Measurements from ENCODE around the gene STK17A. TPM values are rescaled to one million over a fixed set of nuclear protein-coding genes. Genes with fewer than 3 reads are reported as not detected.

Gene STK17A
- total and polyA plus RNA-seq, 4 experiments from 2014 or later = 118 to 168 (median 129) TPM

- peak in 4 of 5 donors; percentile 23 to 54 (median 28) for DNase-seq
- Histone ChIP-seq H3K9me3 (ENCODE audit: control insufficient read depth in 1 of 2, low read length in 2 of 2) (no peaks in the 10 kb centered on the region), H3K4me1 (ENCODE audit: insufficient read depth, low read length) (peaks cover 96% of the 10 kb centered on the region), H3K27ac (ENCODE audit: low read depth, low read length) (peak overlapping the region; percentile 5), H3K27me3 (ENCODE audit: insufficient read depth, low read length) (no peaks in the 10 kb centered on the region), H3K4me3 (ENCODE audit: low read length in 2 of 2) (no peak overlapping the region), H3K36me3 (ENCODE audit: insufficient read depth, low read length) (peaks cover 51% of the 10 kb centered on the region)
- CTCF ChIA-PET (ENCODE audit: partially characterized antibody) = interaction anchor here (1.0 to 3.5 kb wide), 3 partner anchors 12 to 55 kb away, joined by 5 to 41 read pairs (median 15); partner anchors contain the start of gene STK17A
- H3K4me1 Mint-ChIP-seq = peaks cover 48 to 95% (median 73%) of the 10 kb centered on the region in 4 donors
- peaks cover 62 to 78% of the 10 kb centered on the region in 2 donors for H3K36me3 Mint-ChIP-seq
- intact Hi-C loops (cut with micrococcal nuclease) = loop anchor here (1.0 kb wide), 1 partner anchor 11 kb away; no protein-coding TSS in a partner anchor
- peak overlapping the region; percentile 70 to 96 (median 79) for H3K27ac Mint-ChIP-seq
- H3K4me3 Mint-ChIP-seq = peak overlapping the region in 7 of 8 donors; percentile 2 to 80 (median 62)
- H3K9me3 Mint-ChIP-seq = no peaks in the 10 kb centered on the region
- H3K27me3 Mint-ChIP-seq = no peaks in the 10 kb centered on the region
- POLR2A ChIA-PET (ENCODE audit: partially characterized antibody) = interaction anchor here (0.7 to 16.6 kb wide), 6 partner anchors 12 to 63 kb away, joined by 3 to 393 read pairs (median 7); partner anchors contain the start of gene STK17A
These were observed 54.4 kb downstream of the STK17A start for GRCh38 chr7:43637114-43637806.

GRCh38 chr7:43639858-43640491 is 57.1 kb downstream of the STK17A start:
- H3K27me3 Mint-ChIP-seq = no peaks in the 10 kb centered on the region
- POLR2A ChIA-PET (ENCODE audit: partially characterized antibody) = interaction anchor here (1.2 to 16.6 kb wide), 8 partner anchors 8 to 58 kb away, joined by 4 to 393 read pairs (median 7); partner anchors contain the start of gene STK17A
- H3K4me3 Mint-ChIP-seq = peak overlapping the region in 3 of 8 donors; percentile 10 to 31 (median 21)
- no peaks in the 10 kb centered on the region for H3K9me3 Mint-ChIP-seq
- Histone ChIP-seq H3K27me3 (ENCODE audit: insufficient read depth, low read length) (no peaks in the 10 kb centered on the region), H3K9me3 (ENCODE audit: control insufficient read depth in 1 of 2, low read length in 2 of 2) (no peaks in the 10 kb centered on the region), H3K36me3 (ENCODE audit: insufficient read depth, low read length) (peaks cover 38% of the 10 kb centered on the region), H3K4me3 (ENCODE audit: low read length in 2 of 2) (no peak overlapping the region), H3K27ac (ENCODE audit: low read depth, low read length) (no peak overlapping the region), H3K4me1 (ENCODE audit: insufficient read depth, low read length) (peaks cover 99% of the 10 kb centered on the region)
- peaks cover 50 to 94% (median 75%) of the 10 kb centered on the region in 4 donors for H3K4me1 Mint-ChIP-seq
- DNase-seq = no peak
- H3K36me3 Mint-ChIP-seq = peaks cover 67 to 79% of the 10 kb centered on the region in 2 donors
- peak overlapping the region; percentile 59 to 88 (median 85) for H3K27ac Mint-ChIP-seq
- CTCF ChIA-PET (ENCODE audit: partially characterized antibody) = interaction anchor here (1.1 to 3.5 kb wide), 6 partner anchors 10 to 60 kb away, joined by 3 to 41 read pairs (median 10); partner anchors contain the start of gene STK17A
- intact Hi-C loops (cut with micrococcal nuclease) = no loop called here

DNA sequence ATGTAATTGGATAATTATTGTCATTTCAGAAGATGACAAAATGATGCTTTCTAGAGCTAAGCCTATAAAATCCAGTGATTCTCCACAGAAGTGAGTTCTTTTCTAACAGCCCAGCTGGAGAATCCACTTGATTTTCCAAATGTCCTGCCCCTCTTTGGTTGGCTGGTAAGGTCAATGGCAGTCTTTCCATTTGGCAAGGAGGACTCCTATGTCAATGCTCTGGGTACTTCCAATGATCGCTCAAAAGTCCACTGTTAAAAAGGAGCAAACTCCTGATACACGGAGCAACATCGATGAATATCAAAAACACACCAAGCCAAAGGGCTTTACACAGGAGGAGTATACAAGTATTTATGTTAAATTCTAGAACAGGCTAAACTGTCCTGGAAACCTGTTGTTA is 57.8 kb downstream of the STK17A start:
- no peak overlapping the region for H3K27ac ChIP-seq (ENCODE audit: low read depth, low read length)
- no peaks in the 10 kb centered on the region for H3K27me3 ChIP-seq (ENCODE audit: insufficient read depth, low read length)
- peak overlapping the region in 5 of 7 donors; percentile 34 to 88 (median 81) for H3K27ac Mint-ChIP-seq
- CTCF ChIA-PET (ENCODE audit: partially characterized antibody) = interaction anchor here (1.2 to 3.5 kb wide), 5 partner anchors 9 to 60 kb away, joined by 3 to 41 read pairs (median 15); partner anchors contain the start of gene STK17A
- peak overlapping the region in 1 of 8 donors; percentile 27 for H3K4me3 Mint-ChIP-seq
- H3K36me3 ChIP-seq (ENCODE audit: insufficient read depth, low read length) = peaks cover 38% of the 10 kb centered on the region
- H3K4me1 Mint-ChIP-seq = peaks cover 54 to 96% (median 78%) of the 10 kb centered on the region in 4 donors
- H3K27me3 Mint-ChIP-seq = no peaks in the 10 kb centered on the region
- peaks cover 67 to 77% of the 10 kb centered on the region in 2 donors for H3K36me3 Mint-ChIP-seq
- intact Hi-C loops (cut with micrococcal nuclease) = no loop called here
- peaks cover 99% of the 10 kb centered on the region for H3K4me1 ChIP-seq (ENCODE audit: insufficient read depth, low read length)
- no peaks in the 10 kb centered on the region for H3K9me3 Mint-ChIP-seq
- no peaks in the 10 kb centered on the region for H3K9me3 ChIP-seq (ENCODE audit: control insufficient read depth in 1 of 2, low read length in 2 of 2)
- no peak overlapping the region for H3K4me3 ChIP-seq (ENCODE audit: low read length in 2 of 2)
- no peak for DNase-seq
- POLR2A ChIA-PET (ENCODE audit: partially characterized antibody) = interaction anchor here (1.2 to 16.6 kb wide), 7 partner anchors 9 to 57 kb away, joined by 4 to 393 read pairs (median 7); partner anchors contain the start of gene STK17A

GRCh38 chr7:43642897-43643630 is 60.2 kb downstream of the STK17A start:
- peaks cover 27% of the 10 kb centered on the region for H3K36me3 ChIP-seq (ENCODE audit: insufficient read depth, low read length)
- peaks cover 54 to 65% of the 10 kb centered on the region in 2 donors for H3K36me3 Mint-ChIP-seq

GRCh38 chr7:43643846-43644245 is 60.9 kb downstream of the STK17A start:
- no peak overlapping the region for H3K4me3 ChIP-seq (ENCODE audit: low read length in 2 of 2)
- intact Hi-C loops (cut with micrococcal nuclease) = no loop called here
- H3K4me3 Mint-ChIP-seq = peak overlapping the region in 7 of 8 donors; percentile 25 to 76 (median 40)

More at GRCh38 chr7:43642897-43643630, 60.2 kb downstream of the STK17A start:
- no peaks in the 10 kb centered on the region for H3K9me3 ChIP-seq (ENCODE audit: control insufficient read depth in 1 of 2, low read length in 2 of 2)
- no peak overlapping the region for H3K4me3 ChIP-seq (ENCODE audit: low read length in 2 of 2)
- Mint-ChIP-seq H3K4me3 (peak overlapping the region in 6 of 8 donors; percentile 37 to 70 (median 52)), H3K27ac (peak overlapping the region; percentile 70 to 90 (median 87)), H3K27me3 (no peaks in the 10 kb centered on the region), H3K4me1 (peaks cover 54 to 97% (median 80%) of the 10 kb centered on the region in 4 donors), H3K9me3 (no peaks in the 10 kb centered on the region)
- intact Hi-C loops (cut with micrococcal nuclease) = no loop called here
- H3K4me1 ChIP-seq (ENCODE audit: insufficient read depth, low read length) = peaks cover 100% of the 10 kb centered on the region
- H3K27me3 ChIP-seq (ENCODE audit: insufficient read depth, low read length) = no peaks in the 10 kb centered on the region
- CTCF ChIA-PET (ENCODE audit: partially characterized antibody) = interaction anchor here (1.0 to 11.6 kb wide), 4 partner anchors 13 to 60 kb away, joined by 3 to 199 read pairs (median 37); partner anchors contain the start of gene STK17A
- no peak for DNase-seq
- H3K27ac ChIP-seq (ENCODE audit: low read depth, low read length) = no peak overlapping the region
- POLR2A ChIA-PET (ENCODE audit: partially characterized antibody) = interaction anchor here (0.9 to 16.6 kb wide), 6 partner anchors 10 to 57 kb away, joined by 3 to 393 read pairs (median 5); partner anchors contain the start of gene STK17A

DNA sequence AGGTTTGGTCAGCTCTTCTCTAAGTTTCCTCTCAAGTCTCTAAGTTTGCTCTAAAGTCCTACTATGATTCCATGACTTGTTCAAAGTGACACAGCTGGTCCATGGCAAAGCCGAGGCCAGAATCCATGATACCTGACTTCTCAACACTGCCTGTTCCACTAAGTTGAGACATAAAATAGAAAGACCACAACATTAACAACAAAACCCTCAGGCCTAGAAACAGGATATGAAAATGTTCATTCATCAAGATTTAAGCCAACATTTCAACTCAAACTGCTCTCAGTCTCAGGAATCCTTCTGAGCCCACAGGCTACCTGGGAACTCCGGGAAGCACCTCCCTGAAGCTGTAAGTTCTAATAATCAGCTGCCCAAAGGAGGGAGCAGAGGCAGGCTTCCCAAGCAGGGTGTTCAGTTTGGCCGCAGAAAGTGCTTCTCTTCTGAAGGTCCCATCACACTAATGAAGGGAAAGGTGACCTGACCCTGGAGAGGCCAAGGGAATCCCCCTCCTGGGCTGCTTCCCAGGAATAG is 62.9 kb downstream of the STK17A start:
- Histone ChIP-seq H3K4me3 (ENCODE audit: low read length in 2 of 2) (no peak overlapping the region), H3K27me3 (ENCODE audit: insufficient read depth, low read length) (no peaks in the 10 kb centered on the region), H3K36me3 (ENCODE audit: insufficient read depth, low read length) (peaks cover 11% of the 10 kb centered on the region), H3K4me1 (ENCODE audit: insufficient read depth, low read length) (peaks cover 99% of the 10 kb centered on the region), H3K27ac (ENCODE audit: low read depth, low read length) (peak overlapping the region; percentile 70), H3K9me3 (ENCODE audit: control insufficient read depth in 1 of 2, low read length in 2 of 2) (no peaks in the 10 kb centered on the region)
- Mint-ChIP-seq H3K27ac (peak overlapping the region; percentile 84 to 97 (median 91)), H3K27me3 (no peaks in the 10 kb centered on the region), H3K4me1 (peaks cover 68 to 97% (median 85%) of the 10 kb centered on the region in 4 donors), H3K9me3 (no peaks in the 10 kb centered on the region), H3K4me3 (peak overlapping the region; percentile 20 to 90 (median 82)), H3K36me3 (peaks cover 36 to 43% of the 10 kb centered on the region in 2 donors)
- DNase-seq = no peak
- intact Hi-C loops (cut with micrococcal nuclease) = loop anchor here (5.0 kb wide), 2 partner anchors 33 to 37 kb away; no protein-coding TSS in a partner anchor
- CTCF ChIA-PET (ENCODE audit: partially characterized antibody) = interaction anchor here (1.2 to 11.6 kb wide), 5 partner anchors 17 to 62 kb away, joined by 4 to 199 read pairs (median 7); partner anchors contain the start of gene STK17A
- POLR2A ChIA-PET (ENCODE audit: partially characterized antibody) = interaction anchor here (0.8 to 16.6 kb wide), 7 partner anchors 10 to 59 kb away, joined by 3 to 393 read pairs (median 5); partner anchors contain the start of gene STK17A

More at GRCh38 chr7:43643846-43644245, 60.9 kb downstream of the STK17A start:
- no peaks in the 10 kb centered on the region for H3K9me3 ChIP-seq (ENCODE audit: control insufficient read depth in 1 of 2, low read length in 2 of 2)
- Mint-ChIP-seq H3K27me3 (no peaks in the 10 kb centered on the region), H3K36me3 (peaks cover 52 to 61% of the 10 kb centered on the region in 2 donors), H3K27ac (peak overlapping the region; percentile 70 to 90 (median 87)), H3K4me1 (peaks cover 61 to 97% (median 83%) of the 10 kb centered on the region in 4 donors), H3K9me3 (no peaks in the 10 kb centered on the region)
- POLR2A ChIA-PET (ENCODE audit: partially characterized antibody) = interaction anchor here (1.2 to 16.6 kb wide), 7 partner anchors 15 to 57 kb away, joined by 3 to 393 read pairs (median 4); partner anchors contain the start of gene STK17A
- peaks cover 27% of the 10 kb centered on the region for H3K36me3 ChIP-seq (ENCODE audit: insufficient read depth, low read length)
- DNase-seq = no peak
- no peaks in the 10 kb centered on the region for H3K27me3 ChIP-seq (ENCODE audit: insufficient read depth, low read length)
- peaks cover 100% of the 10 kb centered on the region for H3K4me1 ChIP-seq (ENCODE audit: insufficient read depth, low read length)
- CTCF ChIA-PET (ENCODE audit: partially characterized antibody) = interaction anchor here (2.0 to 11.6 kb wide), 3 partner anchors 14 to 60 kb away, joined by 4 to 199 read pairs (median 70); partner anchors contain the start of gene STK17A
- no peak overlapping the region for H3K27ac ChIP-seq (ENCODE audit: low read depth, low read length)
